Mesodermal cell (in vitro differentiated cells): ENCODE data around the gene IPCEF1.
"Not testable (repeated sequence)": the region's sequence is repeated elsewhere in the genome, so short reads cannot be mapped to it uniquely, and the experiment has no call there.

Experiments used
- H3K27ac ChIP-seq: 2 replicates; pipeline ENCODE4 v1.7.0; 2013; ENCODE audit warnings: mild to moderate bottlenecking, low read depth, low read length, moderate library complexity; ENCODE audit not compliant: severe bottlenecking
- H3K36me3 ChIP-seq: 2 replicates; pipeline ENCODE4 v1.7.1; 2013; ENCODE audit warnings: mild to moderate bottlenecking, low read length, moderate library complexity; ENCODE audit not compliant: control insufficient read depth, insufficient read depth
- H3K4me1 ChIP-seq: one replicate; pipeline ENCODE4 v1.7.1; 2013; ENCODE audit warnings: mild to moderate bottlenecking, low read length; ENCODE audit not compliant: insufficient read depth, control insufficient read depth, poor library complexity, severe bottlenecking
- H3K4me3 ChIP-seq: 2 replicates; pipeline ENCODE4 v1.7.0; 2013; ENCODE audit warnings: low read length, control low read depth, mild to moderate bottlenecking; ENCODE audit not compliant: insufficient read depth, poor library complexity, severe bottlenecking; ENCODE audit errors: extremely low read depth
- H3K9me3 ChIP-seq: 2 replicates; pipeline ENCODE4 v1.7.1; 2013; ENCODE audit warnings: mild to moderate bottlenecking, low read length, moderate library complexity; ENCODE audit not compliant: control insufficient read depth
- WGBS, 2 experiments: methylation state at CpG; one replicate each; pipeline ENCODE4 v1.1.5; 2013; ENCODE audit warnings: missing lambda C conversion rate in 2 of 2; ENCODE audit not compliant: insufficient coverage in 2 of 2; 5-methylcytosine and 5-hydroxymethylcytosine counted together

Gene IPCEF1

DNA sequence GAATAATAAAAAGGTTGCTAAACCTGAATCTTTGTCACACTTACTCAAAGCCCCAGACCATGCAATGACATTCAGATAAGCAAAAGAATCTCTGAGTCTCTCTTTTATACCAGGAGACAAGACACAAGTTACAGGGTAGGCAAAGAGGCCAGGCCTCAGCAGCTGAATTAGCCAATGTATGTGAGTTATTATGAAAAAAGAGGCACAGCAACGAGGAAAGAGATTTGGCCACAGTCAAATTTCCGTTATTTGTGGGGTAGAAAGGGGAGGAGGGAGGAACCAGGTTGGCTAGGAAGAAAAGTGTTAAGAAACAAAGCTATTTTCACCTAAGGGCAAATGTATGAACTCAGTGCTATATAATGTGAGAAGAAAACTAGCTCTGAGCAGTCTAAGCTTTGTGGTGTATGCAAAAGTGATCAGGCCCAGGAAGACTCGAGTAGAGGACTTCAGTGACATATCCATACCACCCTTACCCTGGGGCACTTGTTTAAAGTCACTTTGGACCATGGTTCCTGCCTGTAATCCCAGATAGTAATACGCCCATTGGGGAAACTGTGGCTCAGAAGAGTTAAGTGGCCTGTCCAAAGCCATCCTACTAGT lies 19.1 kb downstream of the IPCEF1 start:
- H3K9me3 ChIP-seq: no peaks in the 10 kb centered on the region
- H3K27ac ChIP-seq: no peak overlapping the region
- H3K36me3 ChIP-seq: no peaks in the 10 kb centered on the region
- no peak overlapping the region for H3K4me3 ChIP-seq
- H3K4me1 ChIP-seq: no peaks in the 10 kb centered on the region
- 93% methylated on average over 3 to 4 of the region's 4 CpGs for WGBS, 2 experiments

DNA sequence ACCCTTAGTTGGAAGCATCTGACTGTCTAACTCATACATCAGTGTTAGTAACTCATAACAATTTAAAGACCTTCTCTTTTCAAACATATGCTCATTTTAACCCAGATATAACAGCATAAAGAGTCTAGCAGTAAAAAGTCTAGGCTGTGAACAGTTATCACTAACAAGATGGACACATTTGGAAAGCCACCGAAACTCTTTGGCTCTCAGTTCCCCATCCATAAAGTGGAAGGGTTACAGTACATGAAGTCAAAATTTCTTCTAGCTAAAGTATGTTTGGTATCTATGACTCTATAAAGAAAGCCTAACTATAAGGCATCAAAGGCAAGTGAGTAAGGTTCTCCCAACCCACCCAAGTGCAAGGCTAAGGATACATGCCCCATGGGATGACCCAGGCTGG lies 22.5 kb downstream of the IPCEF1 start:
- 60% methylated on average over 1 of the region's 1 CpG; no CpG with 5 or more reads in 1 of the 2 experiments for WGBS, 2 experiments
- not testable (repeated sequence) for H3K9me3 ChIP-seq, H3K4me3 ChIP-seq, H3K36me3 ChIP-seq, H3K27ac ChIP-seq, H3K4me1 ChIP-seq

DNA sequence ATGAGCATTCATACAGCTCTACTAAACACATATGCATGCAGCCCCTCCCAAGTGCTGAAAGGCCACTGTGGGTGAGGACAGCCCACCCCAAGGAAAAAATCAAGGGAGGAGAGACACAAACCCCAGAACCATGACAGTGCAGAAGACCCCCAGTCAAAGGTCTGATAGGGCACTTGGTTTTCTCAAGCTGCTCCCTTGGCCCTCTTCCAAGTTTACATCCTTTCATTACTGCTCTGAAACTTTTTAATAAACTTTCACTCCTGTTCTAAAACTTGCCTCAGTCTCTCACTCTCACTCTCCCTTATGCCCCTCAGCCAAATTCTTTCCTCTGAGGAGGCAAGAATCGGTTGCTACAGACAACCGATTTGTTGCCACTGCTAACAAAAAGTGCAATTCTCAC lies 24.9 kb downstream of the IPCEF1 start:
- WGBS, 2 experiments: 80 to 94% methylated on average over 1 to 2 of the region's 2 CpGs
- Histone ChIP-seq H3K4me3 (no peak overlapping the region), H3K9me3 (no peaks in the 10 kb centered on the region), H3K27ac (no peak overlapping the region), H3K36me3 (no peaks in the 10 kb centered on the region), H3K4me1 (no peaks in the 10 kb centered on the region)

DNA sequence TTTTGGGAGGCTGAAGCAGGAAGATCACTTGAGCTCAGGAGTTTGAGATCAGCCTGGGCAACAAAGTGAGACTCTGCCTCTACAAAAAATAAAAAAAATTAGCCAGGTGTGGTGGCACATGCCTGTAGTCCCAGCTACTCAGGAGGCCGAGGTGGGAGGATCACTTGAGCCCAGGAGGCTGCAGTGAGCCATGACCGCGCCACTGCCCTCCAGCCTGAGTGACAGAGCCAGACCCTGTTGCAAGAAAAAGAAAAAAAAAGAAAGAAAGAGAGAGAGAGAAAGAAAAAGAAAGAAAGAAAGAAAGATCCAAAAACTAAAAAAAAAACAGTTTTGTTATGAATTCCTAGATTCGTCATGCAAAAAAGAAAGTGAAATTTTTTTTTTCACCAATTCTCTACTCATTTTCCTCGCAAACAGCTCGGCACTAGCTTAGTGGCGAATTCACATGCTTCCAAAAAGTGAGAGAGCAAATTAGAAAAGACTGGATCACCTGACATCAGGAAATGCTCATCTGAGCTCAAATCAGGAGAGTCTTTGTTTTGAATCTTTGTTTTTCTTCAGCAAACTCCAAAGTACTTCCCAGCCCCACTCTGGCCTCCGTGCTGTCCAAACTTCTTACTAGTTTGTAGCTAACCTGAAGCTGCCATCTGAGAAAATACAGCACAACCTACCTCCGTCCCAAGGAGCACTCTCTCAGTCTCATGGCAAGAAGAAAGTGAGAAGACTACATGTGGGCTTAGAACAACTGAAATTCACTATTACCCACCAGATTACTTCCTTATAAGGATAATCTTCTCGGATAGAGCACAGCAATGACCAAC lies 27.0 kb downstream of the IPCEF1 start:
- 85 to 96% methylated on average over 3 to 7 of the region's 10 CpGs for WGBS, 2 experiments
- Histone ChIP-seq H3K4me1 (no peaks in the 10 kb centered on the region), H3K9me3 (no peaks in the 10 kb centered on the region), H3K36me3 (no peaks in the 10 kb centered on the region), H3K27ac (no peak overlapping the region), H3K4me3 (no peak overlapping the region)

DNA sequence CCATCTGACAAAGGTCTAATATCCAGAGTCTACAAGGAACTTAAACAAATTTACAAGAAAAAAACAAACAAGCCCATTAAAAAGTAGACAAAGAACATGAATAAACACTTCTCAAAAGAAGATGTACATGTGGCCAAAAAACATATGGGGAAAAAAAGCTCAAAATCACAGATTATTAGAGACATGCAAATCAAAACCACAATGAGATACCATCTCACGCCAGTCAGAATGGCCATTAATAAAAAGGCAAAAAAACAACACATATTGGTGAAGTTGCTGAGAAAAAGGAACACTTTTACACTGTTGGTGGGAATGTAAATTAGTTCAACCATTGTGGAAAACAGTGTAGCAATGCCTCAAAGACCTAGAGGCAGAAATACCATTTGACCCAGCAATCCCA lies 29.3 kb downstream of the IPCEF1 start:
- not testable (repeated sequence) for H3K36me3 ChIP-seq, H3K4me3 ChIP-seq, H3K9me3 ChIP-seq, H3K4me1 ChIP-seq, H3K27ac ChIP-seq
- WGBS, 2 experiments: no CpG with 5 or more reads among the region's 1 CpG

DNA sequence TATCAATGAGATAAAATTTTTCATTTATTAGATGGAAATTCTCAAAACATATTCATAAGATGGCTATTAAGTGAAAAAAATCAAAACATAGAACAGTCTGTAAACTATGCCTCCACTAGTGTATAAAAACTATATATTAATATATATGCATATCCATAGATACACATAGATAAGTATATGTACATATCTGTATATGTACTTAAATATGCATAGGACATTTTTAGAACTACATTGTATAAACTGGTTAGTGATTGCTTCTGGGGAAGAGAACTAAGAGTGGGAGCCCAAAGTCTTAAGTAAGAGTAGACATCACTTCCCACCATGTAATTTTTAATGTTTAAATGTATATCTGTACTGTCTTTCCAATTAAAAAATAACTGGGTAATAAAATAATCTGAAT lies 31.5 kb downstream of the IPCEF1 start:
- H3K36me3 ChIP-seq: no peaks in the 10 kb centered on the region
- no peaks in the 10 kb centered on the region for H3K4me1 ChIP-seq

DNA sequence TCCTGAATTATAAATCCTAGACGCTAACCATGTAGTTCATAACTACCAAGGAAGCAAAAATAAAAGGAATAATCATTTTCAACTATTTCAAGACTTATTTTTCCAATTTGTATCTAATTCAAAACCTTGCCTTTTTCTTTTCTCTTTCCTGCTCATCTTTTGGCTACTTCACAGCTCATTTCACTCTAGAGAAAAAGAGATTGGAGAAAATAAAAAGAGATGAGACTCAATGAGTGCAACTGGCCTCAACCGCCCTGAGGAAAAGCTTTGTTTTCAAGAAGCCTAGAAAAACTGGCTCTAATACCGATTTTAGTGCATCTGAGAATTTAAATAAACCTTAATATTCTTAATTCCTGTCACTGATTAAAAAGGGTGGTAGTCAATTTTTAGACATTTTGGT lies 36.4 kb downstream of the IPCEF1 start:
- no peak overlapping the region for H3K4me3 ChIP-seq
- 100% methylated on average over 1 of the region's 3 CpGs; no CpG with 5 or more reads in 1 of the 2 experiments for WGBS, 2 experiments

More for the DNA sequence above, 31.5 kb downstream of the IPCEF1 start:
- Histone ChIP-seq H3K27ac (no peak overlapping the region), H3K9me3 (no peaks in the 10 kb centered on the region), H3K4me3 (no peak overlapping the region)

DNA sequence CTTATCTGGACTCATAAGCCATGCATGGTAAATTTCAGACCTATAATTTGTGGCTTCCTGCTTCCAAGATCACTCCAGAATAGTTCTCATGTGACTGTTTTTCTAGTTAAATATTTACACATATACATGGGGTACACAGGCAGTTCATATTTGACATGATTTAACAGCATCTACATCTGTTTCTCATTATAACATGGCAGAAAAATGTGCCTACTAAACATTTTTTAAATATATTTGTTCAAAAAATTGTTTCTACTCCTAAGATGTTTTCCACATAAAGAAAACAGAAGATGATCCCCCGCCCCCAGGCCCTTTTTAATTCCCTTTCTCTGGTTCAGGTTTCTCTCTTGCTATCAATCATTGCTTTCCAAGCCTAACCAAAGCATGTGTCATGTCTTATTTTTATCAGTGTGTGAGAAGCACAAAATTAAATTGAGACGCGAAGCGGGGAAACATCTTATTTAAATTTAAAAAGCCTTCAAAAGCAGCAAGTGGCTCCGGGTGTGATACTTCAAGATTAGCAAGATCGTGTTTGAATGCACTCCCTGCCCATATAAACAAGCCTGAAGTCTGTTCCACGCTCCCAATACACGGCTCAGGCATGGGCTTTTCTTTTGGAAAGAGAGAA lies 37.3 kb downstream of the IPCEF1 start:
- H3K9me3 ChIP-seq: no peaks in the 10 kb centered on the region
- no peak overlapping the region for H3K4me3 ChIP-seq
- H3K27ac ChIP-seq: no peak overlapping the region
- no peaks in the 10 kb centered on the region for H3K36me3 ChIP-seq
- no peaks in the 10 kb centered on the region for H3K4me1 ChIP-seq
- 74 to 96% methylated on average over 3 to 4 of the region's 8 CpGs for WGBS, 2 experiments

More for the DNA sequence above, 36.4 kb downstream of the IPCEF1 start:
- Histone ChIP-seq H3K27ac (no peak overlapping the region), H3K4me1 (no peaks in the 10 kb centered on the region), H3K9me3 (no peaks in the 10 kb centered on the region), H3K36me3 (no peaks in the 10 kb centered on the region)

DNA sequence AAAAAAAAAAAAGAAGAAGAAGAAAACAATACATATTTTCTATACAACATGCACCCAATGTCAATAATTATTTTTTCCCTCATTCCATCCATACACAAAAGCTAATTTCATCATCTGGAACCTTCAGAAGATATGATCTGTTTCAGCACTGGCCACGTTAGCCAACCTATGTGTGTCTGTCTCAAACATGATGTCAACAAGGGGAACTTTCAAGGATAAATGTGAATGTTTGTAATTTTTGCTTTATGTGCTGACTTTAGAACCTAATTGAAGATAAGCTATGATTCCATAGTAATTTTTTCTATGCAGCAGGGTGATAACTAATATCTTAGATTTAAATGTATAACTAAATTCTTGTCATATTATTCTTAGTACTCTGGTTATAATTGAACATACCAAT lies 37.9 kb downstream of the IPCEF1 start:
- Histone ChIP-seq H3K36me3 (no peaks in the 10 kb centered on the region), H3K4me3 (no peak overlapping the region), H3K4me1 (no peaks in the 10 kb centered on the region), H3K9me3 (no peaks in the 10 kb centered on the region), H3K27ac (no peak overlapping the region)
- 60 to 80% methylated on average over 1 of the region's 1 CpG for WGBS, 2 experiments

DNA sequence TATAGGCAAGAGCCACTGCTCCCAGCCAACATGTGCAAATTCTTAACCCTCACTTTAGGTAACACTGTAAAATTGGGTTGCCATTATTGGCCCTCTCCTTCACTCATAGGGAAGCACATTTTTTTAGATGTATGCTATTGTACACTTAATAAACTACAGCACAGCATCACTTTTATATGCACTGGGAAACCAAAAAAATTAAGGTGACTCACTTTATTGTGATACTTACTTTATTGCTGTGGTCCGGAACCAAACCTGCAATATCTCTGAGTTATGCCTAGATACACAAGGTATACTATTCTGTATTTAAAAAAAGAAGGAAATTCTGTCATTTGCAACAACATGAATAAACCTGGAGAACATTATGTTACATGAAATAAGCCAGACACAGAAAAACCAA lies 40.5 kb downstream of the IPCEF1 start:
- Histone ChIP-seq H3K4me1 (no peaks in the 10 kb centered on the region), H3K9me3 (no peaks in the 10 kb centered on the region), H3K27ac (no peak overlapping the region), H3K36me3 (no peaks in the 10 kb centered on the region), H3K4me3 (no peak overlapping the region)
- WGBS, 2 experiments: no CpG with 5 or more reads among the region's 1 CpG

DNA sequence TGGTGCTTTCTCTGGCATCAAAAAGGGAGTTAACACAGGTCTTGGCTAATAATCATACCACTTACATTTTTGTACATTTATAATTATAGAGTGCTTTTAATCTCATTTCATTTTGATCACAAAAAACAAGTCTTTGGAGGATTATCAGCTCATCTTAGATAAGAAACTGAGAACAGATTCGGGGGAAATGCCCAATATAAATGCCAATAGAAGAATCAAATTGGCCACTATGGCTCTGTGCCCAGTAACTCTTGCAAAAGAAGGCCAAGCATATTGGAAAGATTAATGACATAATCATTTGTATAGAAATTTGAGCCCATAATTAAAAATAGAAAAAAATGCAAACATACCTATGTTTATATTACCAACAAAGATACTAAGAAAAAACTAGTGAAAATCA lies 42.5 kb downstream of the IPCEF1 start:
- WGBS, 2 experiments: 80% methylated on average over 1 of the region's 1 CpG; no CpG with 5 or more reads in 1 of the 2 experiments
- H3K9me3 ChIP-seq: no peaks in the 10 kb centered on the region
- H3K36me3 ChIP-seq: no peaks in the 10 kb centered on the region
- H3K4me3 ChIP-seq: no peak overlapping the region
- no peaks in the 10 kb centered on the region for H3K4me1 ChIP-seq
- no peak overlapping the region for H3K27ac ChIP-seq
